ENCODE data around the gene ZNF32. TPM values are rescaled to one million over a fixed set of nuclear protein-coding genes. Genes with fewer than 3 reads are reported as not detected.

The ZNF32 gene
- total and polyA plus RNA-seq, 2 of the 8 experiments (the other 6 are each of a cell fraction or from before 2014, with no cell fraction given): 17.2 to 22.5 TPM

- Histone ChIP-seq H3K56ac (replicated peaks; ENCODE audit: insufficient read length, low read depth, low read length) (no peak overlapping the region), H3K18ac (ENCODE audit: extremely low read depth, low read length) (no peak overlapping the region), H3K4ac (replicated peaks; ENCODE audit: insufficient read length, low read depth, low read length) (no peak overlapping the region), H3K4me2 (ENCODE audit: insufficient read depth in 1 of 2, low read depth in 2 of 2, low read length in 2 of 2) (no peak overlapping the region), H3K27me3 (replicated peaks in 1 of 4; ENCODE audit: control insufficient read depth in 3 of 4, extremely low read depth in 1 of 4, insufficient read depth in 3 of 4, low read length in 3 of 4) (peaks cover 2 to 23% (median 17%) of the 10 kb centered on the region in 4 experiments), H3K9me3 (ENCODE audit: insufficient read depth in 2 of 2, low read depth in 1 of 2, low read length in 1 of 2) (peaks cover 52% of the 10 kb centered on the region in 2 experiments), H2BK120ac (replicated peaks; ENCODE audit: low read depth, low read length) (no peak overlapping the region), H3K4me1 (replicated peaks in 1 of 4; ENCODE audit: control insufficient read depth in 3 of 4, insufficient read depth in 4 of 4, low read length in 3 of 4) (peaks cover 0 to 4% (median 0%) of the 10 kb centered on the region in 4 experiments; a peak in 2 of 7 replicates), H4K8ac (ENCODE audit: extremely low read depth, insufficient read depth, low read length) (no peak overlapping the region), H3K4me3 (ENCODE audit: extremely low read depth in 1 of 4, insufficient read depth in 2 of 4, low read depth in 3 of 4, low read length in 4 of 4) (no peak overlapping the region), H3K23me2 (ENCODE audit: low read depth, low read length) (peaks cover 10% of the 10 kb centered on the region), H3K79me2 (ENCODE audit: control insufficient read depth in 1 of 2, insufficient read depth in 2 of 2, low read length in 2 of 2) (no peaks in the 10 kb centered on the region), H3K27ac (ENCODE audit: low read depth, low read length) (no peak overlapping the region), H3K9ac (replicated peaks in 1 of 4; ENCODE audit: extremely low read depth in 1 of 4, low read depth in 3 of 4, low read length in 3 of 4) (no peak overlapping the region), H4K20me1 (replicated peaks in 1 of 2; ENCODE audit: control insufficient read depth in 1 of 2, insufficient read depth in 2 of 2, low read length in 2 of 2) (no peaks in the 10 kb centered on the region), H2AK5ac (ENCODE audit: low read depth, low read length) (no peak overlapping the region), H3K79me1 (ENCODE audit: low read depth, low read length) (no peaks in the 10 kb centered on the region), H2AFZ (ENCODE audit: low read length) (no peak overlapping the region), H4K91ac (replicated peaks; ENCODE audit: insufficient read length, low read length) (no peak overlapping the region), H3K36me3 (ENCODE audit: control insufficient read depth in 2 of 4, insufficient read depth in 4 of 4, low read length in 3 of 4) (peaks cover 4 to 42% (median 27%) of the 10 kb centered on the region in 4 experiments), H3K14ac (ENCODE audit: insufficient read length) (no peak overlapping the region), H2BK20ac (ENCODE audit: low read length) (no peak overlapping the region), H2BK15ac (ENCODE audit: low read length) (no peak overlapping the region), H3K23ac (ENCODE audit: insufficient read length) (no peak overlapping the region), H4K5ac (ENCODE audit: insufficient read length, low read depth, low read length) (no peak overlapping the region), H2BK12ac (ENCODE audit: low read depth, low read length) (no peak overlapping the region), H2BK5ac (ENCODE audit: low read depth, low read length) (no peak overlapping the region)
- ChIA-PET POLR2A (ENCODE audit: partially characterized antibody) (interaction anchor here (0.7 kb wide), 1 partner anchor 566 kb away, joined by 3 read pairs; no protein-coding TSS in a partner anchor), CTCF (ENCODE audit: partially characterized antibody) (interaction anchor here (1.0 kb wide), 1 partner anchor 25 kb away, joined by 3 read pairs; no protein-coding TSS in a partner anchor)
- 96% methylated on average over 4 of the region's 4 CpGs; no CpG with 5 or more reads in 1 of the 2 experiments for WGBS, 2 experiments (ENCODE audit: extremely low coverage in 1 of 2, insufficient coverage in 1 of 2, insufficient read length in 1 of 2, insufficient replicate concordance in 2 of 2, low coverage in 1 of 2, low lambda C conversion rate in 2 of 2, missing lambda C conversion rate in 1 of 2)
- DNase-seq (ENCODE audit: low read depth in 1 of 2, low spot score in 2 of 2) (no peak), FAIRE-seq (no peak)
- no peak for TF ChIP-seq CTBP2 (IDR thresholded peaks at IDR 0.05; ENCODE audit: borderline replicate concordance, insufficient read depth, insufficient read length, low read length)
- TF ChIP-seq CBX5 (IDR thresholded peaks at IDR 0.05; ENCODE audit: low read depth, low read length): no peak
- no peak for TF ChIP-seq CTCF (IDR thresholded peaks at IDR 0.05; ENCODE audit: control extremely low read depth in 1 of 3, insufficient read depth in 1 of 3, low read depth in 1 of 3, low read length in 3 of 3)
- no peak for TF ChIP-seq JUN (IDR thresholded peaks at IDR 0.05; ENCODE audit: low read depth, low read length)
- TF ChIP-seq RBBP5 (IDR thresholded peaks at IDR 0.05; ENCODE audit: borderline replicate concordance, low read depth, low read length): no peak
- TF ChIP-seq SP4 (IDR thresholded peaks at IDR 0.05; ENCODE audit: low read length): no peak
- TF ChIP-seq JUND (IDR thresholded peaks at IDR 0.05; ENCODE audit: low read length): no peak
- TF ChIP-seq SP1 (IDR thresholded peaks at IDR 0.05; ENCODE audit: low read depth, low read length): no peak
- TF ChIP-seq SIN3A (conservative IDR thresholded peaks at IDR 0.05 in 1 of 2, IDR thresholded peaks at IDR 0.05 in 1 of 2; ENCODE audit: low read depth in 1 of 2, low read length in 2 of 2): no peak
- TF ChIP-seq NRF1 (IDR thresholded peaks at IDR 0.05; ENCODE audit: low read depth, low read length): no peak
- TF ChIP-seq EZH2 (IDR thresholded peaks at IDR 0.05; ENCODE audit: low read depth, low read length, severe bottlenecking): no peak
Measured at GRCh38 chr10:43645866-43646265, 2.8 kb downstream of the ZNF32 start.
